ENCODE measurements around the gene RALGPS1.
A peak's percentile ranks its signal among the peaks of the same experiment; 100 is the strongest.

RALGPS1 gene

GRCh38 chr9:126938327-126938726 is 23.7 kb downstream of the RALGPS1 start:
- TF ChIP-seq CTCF (IDR thresholded peaks at IDR 0.05; ENCODE audit: low read depth, low read length): no peak

GRCh38 chr9:126939821-126940221 is 25.2 kb downstream of the RALGPS1 start:
- TF ChIP-seq CTCF (IDR thresholded peaks at IDR 0.05; ENCODE audit: low read depth, low read length): no peak

More at GRCh38 chr9:126938327-126938726, 23.7 kb downstream of the RALGPS1 start:
- no peak overlapping the region for H3K4me3 ChIP-seq (ENCODE audit: low read depth, low read length)

GRCh38 chr9:126942399-126942798 is 27.8 kb downstream of the RALGPS1 start:
- TF ChIP-seq CTCF (IDR thresholded peaks at IDR 0.05; ENCODE audit: low read depth, low read length): no peak
- H3K4me3 ChIP-seq (ENCODE audit: low read depth, low read length): no peak overlapping the region

More at GRCh38 chr9:126939821-126940221, 25.2 kb downstream of the RALGPS1 start:
- H3K4me3 ChIP-seq (ENCODE audit: low read depth, low read length): no peak overlapping the region

GRCh38 chr9:126945682-126946081 is 31.1 kb downstream of the RALGPS1 start:
- no peak overlapping the region for H3K4me3 ChIP-seq (ENCODE audit: low read depth, low read length)
- TF ChIP-seq CTCF (IDR thresholded peaks at IDR 0.05; ENCODE audit: low read depth, low read length): no peak

GRCh38 chr9:126947529-126947928 is 32.9 kb downstream of the RALGPS1 start:
- no peak overlapping the region for H3K4me3 ChIP-seq (ENCODE audit: low read depth, low read length)

GRCh38 chr9:126952205-126952977 is 37.8 kb downstream of the RALGPS1 start:
- H3K4me3 ChIP-seq (ENCODE audit: low read depth, low read length): no peak overlapping the region
- no peak for TF ChIP-seq CTCF (IDR thresholded peaks at IDR 0.05; ENCODE audit: low read depth, low read length)

More at GRCh38 chr9:126947529-126947928, 32.9 kb downstream of the RALGPS1 start:
- TF ChIP-seq CTCF (IDR thresholded peaks at IDR 0.05; ENCODE audit: low read depth, low read length): 0 out of 2 replicates have a peak, but pooled peaks have one; percentile 5

- H3K4me3 ChIP-seq (ENCODE audit: low read depth, low read length): no peak overlapping the region
- no peak for TF ChIP-seq CTCF (IDR thresholded peaks at IDR 0.05; ENCODE audit: low read depth, low read length)
Measured at GRCh38 chr9:126953041-126953809, 38.6 kb downstream of the RALGPS1 start.

Data from WI38 (cell line).